ENCODE results near the gene CAST. TPM values are rescaled to one million over a fixed set of nuclear protein-coding genes. Genes with fewer than 3 reads are reported as not detected.
"Not testable (repeated sequence)": the region's sequence is repeated elsewhere in the genome, so short reads cannot be mapped to it uniquely, and the experiment has no call there.

The CAST gene
- total RNA-seq, 2 donors from 2014 or later: 399 TPM

DNA sequence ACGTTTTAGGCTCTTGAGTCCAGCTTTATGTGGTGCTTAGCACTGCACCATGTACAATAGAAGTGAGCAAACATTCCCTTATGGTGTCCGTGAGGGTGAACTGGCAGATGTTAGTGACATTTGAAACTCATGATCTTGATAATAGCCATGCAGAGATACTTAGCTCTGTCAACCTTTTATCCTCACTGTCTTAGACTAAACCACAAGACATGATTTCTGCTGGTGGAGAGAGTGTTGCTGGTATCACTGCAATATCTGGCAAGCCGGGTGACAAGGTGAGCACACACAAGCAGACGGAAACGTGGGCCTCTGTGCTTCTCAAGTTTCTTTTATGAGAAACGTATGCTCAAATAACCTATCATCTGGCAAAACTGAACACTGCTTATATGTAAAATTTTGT is 68.4 kb downstream of the CAST start:
- ATAC-seq: no peak
- intact Hi-C loops (cut with DNase I, micrococcal nuclease): no loop called here
- DNase-seq: no peak

GRCh38 chr5:96733771-96734500 is 71.8 kb downstream of the CAST start:
- intact Hi-C loops (cut with DNase I, micrococcal nuclease): no loop called here
- ATAC-seq: peak; percentile 49
- no peak for DNase-seq

GRCh38 chr5:96734871-96735325 is 72.7 kb downstream of the CAST start:
- no peak for ATAC-seq
- no peak for DNase-seq
- intact Hi-C loops (cut with DNase I, micrococcal nuclease): no loop called here

- no peak for DNase-seq
- no peak for ATAC-seq
- intact Hi-C loops (cut with DNase I, micrococcal nuclease): no loop called here
Measured at GRCh38 chr5:96736937-96737336, 74.8 kb downstream of the CAST start.

DNA sequence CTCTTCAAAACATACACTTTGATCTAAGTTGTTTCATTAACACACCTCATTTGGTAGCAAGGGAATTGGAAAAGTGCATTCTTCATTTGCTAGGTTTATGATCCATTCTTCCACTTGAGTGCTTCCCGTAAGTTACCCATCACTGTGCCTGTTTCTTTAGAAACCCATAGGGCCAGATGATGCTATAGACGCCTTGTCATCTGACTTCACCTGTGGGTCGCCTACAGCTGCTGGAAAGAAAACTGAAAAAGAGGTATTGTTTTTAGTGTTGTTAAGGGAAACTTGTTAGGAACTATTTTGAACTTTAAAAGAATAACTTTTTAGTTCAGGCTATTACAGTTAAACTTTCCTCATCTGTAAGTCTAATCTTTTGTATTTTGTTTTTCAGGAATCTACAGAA is 78.9 kb downstream of the CAST start:
- intact Hi-C loops (cut with DNase I, micrococcal nuclease): no loop called here

DNA sequence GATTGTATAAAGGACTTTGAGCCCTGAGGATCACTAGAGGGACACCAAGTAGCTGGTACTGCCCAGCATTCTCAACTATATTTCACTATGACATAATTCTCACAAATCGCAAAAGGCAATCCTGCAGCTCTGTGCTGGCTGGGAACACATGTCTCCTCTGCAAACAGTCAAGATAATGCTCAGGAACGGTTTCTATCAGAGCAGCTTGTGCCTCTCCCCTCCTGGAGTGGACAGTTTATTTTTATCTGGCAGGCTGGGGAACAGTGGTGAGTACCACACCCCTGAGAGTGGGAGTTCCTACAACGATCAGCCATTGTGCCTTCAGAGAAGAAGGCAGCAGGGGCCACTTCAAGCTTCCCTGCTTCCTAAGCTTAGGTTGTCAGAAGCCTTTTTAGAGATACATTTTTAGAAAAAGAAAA is 79.7 kb downstream of the CAST start:
- intact Hi-C loops (cut with DNase I, micrococcal nuclease): no loop called here
- ATAC-seq: peak; percentile 62
- no peak for DNase-seq

More for the DNA sequence above, 78.9 kb downstream of the CAST start:
- ATAC-seq (no peak), DNase-seq (no peak)

- intact Hi-C loops (cut with DNase I, micrococcal nuclease): no loop called here
- DNase-seq: no peak
- ATAC-seq: no peak
Measured at GRCh38 chr5:96742538-96742937, 80.4 kb downstream of the CAST start.

GRCh38 chr5:96743065-96743768 is 81.0 kb downstream of the CAST start:
- ATAC-seq (peak; percentile 46), DNase-seq (no peak)
- intact Hi-C loops (cut with DNase I, micrococcal nuclease): no loop called here

DNA sequence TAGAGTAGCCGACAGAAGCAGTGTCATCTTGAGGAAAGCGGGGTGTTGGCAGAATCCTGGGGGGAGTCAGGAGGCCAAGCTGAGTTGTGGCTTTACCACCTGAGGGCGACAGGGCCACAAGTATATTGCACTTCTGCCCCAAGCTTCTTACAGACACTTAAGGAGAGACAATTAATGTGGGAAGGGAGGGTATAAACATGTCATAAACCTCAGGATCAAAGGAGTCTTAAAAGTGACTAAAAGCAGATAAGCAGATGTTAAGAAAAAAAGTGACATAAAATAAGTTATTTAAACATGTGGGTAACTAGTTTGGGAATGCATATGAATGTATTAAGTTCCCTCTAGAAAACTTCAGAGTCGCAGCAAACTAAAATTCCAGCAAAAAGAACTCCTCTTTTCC is 81.6 kb downstream of the CAST start:
- ATAC-seq: peak; percentile 11
- no peak for DNase-seq
- intact Hi-C loops (cut with DNase I, micrococcal nuclease): no loop called here

DNA sequence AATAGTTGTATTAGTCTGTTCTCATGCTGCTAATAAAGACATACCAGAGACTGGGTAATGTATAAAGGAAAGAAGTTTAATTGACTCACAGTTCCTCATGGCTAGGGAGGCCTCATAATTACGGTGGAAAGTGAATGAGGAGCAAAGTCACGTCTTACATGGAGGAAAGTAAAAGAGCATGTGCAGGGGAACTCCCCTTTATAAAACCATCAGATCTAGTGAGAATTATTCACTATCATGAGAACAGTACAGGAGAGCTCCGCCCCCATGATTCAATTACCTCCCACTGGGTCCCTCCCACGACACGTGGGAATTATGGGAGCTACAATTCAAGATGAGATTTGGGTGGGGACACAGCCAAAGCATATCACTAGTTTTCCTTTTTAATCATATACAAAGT is 82.0 kb downstream of the CAST start:
- intact Hi-C loops (cut with DNase I, micrococcal nuclease); DNase-seq: not testable (repeated sequence)
- peak; percentile 43 for ATAC-seq

DNA sequence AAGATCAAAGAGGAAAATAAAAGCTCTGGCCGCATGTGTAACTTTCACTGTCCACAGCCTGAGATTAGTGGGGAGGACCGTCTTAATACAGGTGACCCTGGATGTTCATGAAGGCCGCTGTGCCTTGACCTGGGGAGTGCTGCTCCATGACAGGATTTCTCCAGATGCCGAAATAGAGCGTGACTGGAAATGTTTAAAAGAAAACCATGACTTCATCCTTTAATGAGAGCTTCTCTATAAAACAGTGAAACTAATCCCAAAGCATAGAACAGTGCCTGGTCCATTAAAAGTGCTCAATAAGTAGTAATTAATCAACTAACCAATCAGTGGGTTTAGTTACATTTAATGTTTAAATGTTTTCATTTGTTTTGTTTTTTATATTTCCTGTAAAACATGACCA is 82.8 kb downstream of the CAST start:
- no peak for ATAC-seq
- intact Hi-C loops (cut with DNase I, micrococcal nuclease): no loop called here
- DNase-seq: no peak

DNA sequence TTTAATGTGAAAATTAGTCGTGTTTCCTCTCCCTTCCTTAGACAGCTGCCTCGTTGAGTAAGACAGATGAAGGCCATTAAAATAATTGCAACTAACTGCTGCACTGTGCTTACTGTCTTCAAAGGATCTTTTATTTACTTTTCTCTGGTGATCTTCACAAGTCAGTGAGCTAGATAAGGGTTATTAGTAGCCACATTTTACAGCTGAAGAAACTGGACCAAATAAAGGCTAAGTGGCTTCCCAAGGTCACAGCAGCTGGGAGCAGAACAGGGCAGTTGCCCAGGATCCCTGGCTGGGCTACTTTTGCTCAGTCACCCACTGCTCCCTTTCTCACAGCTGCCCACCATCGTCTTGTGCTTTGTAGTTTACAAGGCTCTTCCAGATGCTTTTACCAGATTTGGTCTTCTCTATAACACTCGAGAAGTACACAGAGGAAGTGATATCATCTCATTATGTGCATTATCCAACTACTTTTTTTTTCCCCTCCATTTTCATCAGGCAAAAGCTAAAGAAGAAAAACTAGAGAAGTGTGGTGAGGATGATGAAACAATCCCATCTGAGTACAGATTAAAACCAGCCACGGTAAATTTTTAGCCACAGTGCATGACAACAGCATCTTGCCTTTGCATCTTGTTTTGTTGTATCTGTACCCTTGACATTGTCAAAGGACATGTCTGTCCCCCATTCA is 83.8 kb downstream of the CAST start:
- ATAC-seq (no peak), DNase-seq (no peak)
- intact Hi-C loops (cut with DNase I, micrococcal nuclease): no loop called here

- ATAC-seq (peak; percentile 78), DNase-seq (no peak)
- intact Hi-C loops (cut with DNase I, micrococcal nuclease): no loop called here
Measured at GRCh38 chr5:96747720-96748119, 85.5 kb downstream of the CAST start.

DNA sequence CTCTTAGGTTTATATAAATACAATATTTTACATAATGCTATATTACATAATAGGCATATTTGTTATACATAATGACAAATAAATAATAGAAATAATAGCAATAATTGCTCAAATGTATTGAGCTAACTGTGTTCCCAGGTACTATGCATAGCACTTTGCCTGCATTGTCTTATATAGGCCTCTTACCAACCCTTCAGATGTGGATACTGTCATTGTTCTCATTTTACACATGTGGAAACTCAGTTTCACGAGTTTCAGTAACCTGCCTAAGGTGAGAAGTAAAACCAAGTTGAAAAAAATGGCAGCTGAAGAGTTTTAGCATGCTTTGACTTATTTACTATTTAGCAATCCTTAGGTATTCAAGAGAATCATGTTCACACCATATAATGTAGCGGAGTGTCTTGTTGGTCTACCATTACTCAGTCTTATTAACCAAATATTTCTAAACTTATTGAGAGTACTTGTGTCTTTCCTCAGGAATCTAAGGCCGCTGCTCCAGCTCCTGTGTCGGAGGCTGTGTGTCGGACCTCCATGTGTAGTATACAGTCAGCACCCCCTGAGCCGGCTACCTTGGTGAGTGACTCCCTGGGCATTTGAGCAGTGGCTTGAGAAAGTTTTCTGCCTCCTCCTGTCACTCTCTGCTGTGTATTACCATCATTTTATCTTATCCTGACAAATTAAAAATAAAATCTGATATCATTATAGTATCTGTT is 88.1 kb downstream of the CAST start:
- intact Hi-C loops (cut with DNase I, micrococcal nuclease): loop anchor here in 1 of 2 donors (5.0 to 10.0 kb wide), 2 partner anchors 133 to 415 kb away; no protein-coding TSS in a partner anchor
- DNase-seq (no peak), ATAC-seq (no peak)

DNA sequence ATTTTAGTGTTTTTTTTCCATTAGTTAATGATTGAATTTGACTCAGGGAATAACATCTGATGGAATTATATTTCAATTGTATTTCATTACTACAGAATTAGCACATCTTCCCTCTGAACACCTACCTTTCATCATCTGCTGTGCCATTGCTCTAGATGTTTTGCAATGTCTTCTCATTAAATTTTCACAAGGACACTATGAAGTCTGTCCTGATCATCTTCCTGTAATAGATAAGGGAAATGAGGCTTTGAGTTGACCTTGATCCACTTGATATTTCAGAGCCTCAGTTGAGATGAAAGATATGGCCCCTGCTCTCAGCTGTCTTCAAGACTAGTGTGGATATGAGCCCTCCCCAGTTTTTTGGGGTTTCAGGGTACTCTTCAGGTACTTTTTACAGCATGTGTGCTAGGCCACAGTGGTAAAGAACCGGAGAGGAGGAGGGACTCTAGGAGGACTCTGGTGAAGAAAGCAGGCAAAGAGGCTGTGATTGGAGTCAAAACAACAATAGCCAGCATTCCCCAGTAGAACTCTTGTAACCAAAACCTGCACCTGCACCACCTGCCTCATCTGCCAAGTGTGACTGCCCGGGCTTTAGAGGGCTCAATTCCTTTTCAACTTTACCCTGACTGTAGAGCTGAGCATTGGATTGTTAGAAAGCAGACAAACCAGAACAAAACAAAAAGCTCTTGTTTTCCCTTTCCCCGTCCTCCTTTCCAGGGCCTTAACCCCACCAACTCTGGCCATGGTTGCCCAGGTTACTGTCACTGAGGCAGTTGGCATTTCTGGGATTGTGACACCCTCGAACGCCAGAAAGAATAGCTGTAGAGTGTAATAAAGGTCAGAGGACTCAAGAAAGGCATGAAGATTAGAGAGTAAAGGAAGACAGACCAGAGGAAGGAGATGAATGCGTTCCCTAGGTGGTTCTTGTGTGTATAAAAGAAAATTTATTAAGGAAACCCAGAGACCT is 89.3 kb downstream of the CAST start:
- peak; percentile 11 for ATAC-seq
- intact Hi-C loops (cut with DNase I, micrococcal nuclease): loop anchor here in 1 of 2 donors (5.0 to 10.0 kb wide), 2 partner anchors 134 to 413 kb away; no protein-coding TSS in a partner anchor

GRCh38 chr5:96752341-96753016 is 90.3 kb downstream of the CAST start:
- DNase-seq: no peak
- intact Hi-C loops (cut with DNase I, micrococcal nuclease): loop anchor here in 1 of 2 donors (5.0 to 10.0 kb wide), 2 partner anchors 135 to 412 kb away; no protein-coding TSS in a partner anchor
- peak; percentile 29 for ATAC-seq

More for the DNA sequence above, 89.3 kb downstream of the CAST start:
- DNase-seq: no peak

GRCh38 chr5:96753017-96753397 is 90.8 kb downstream of the CAST start:
- intact Hi-C loops (cut with DNase I, micrococcal nuclease): loop anchor here in 1 of 2 donors (5.0 to 10.0 kb wide), 2 partner anchors 136 to 412 kb away; no protein-coding TSS in a partner anchor
- DNase-seq (no peak), ATAC-seq (no peak)
